Measurements from ENCODE around the gene ATF6.
"Not testable (repeated sequence)": the region's sequence is repeated elsewhere in the genome, so short reads cannot be mapped to it uniquely, and the experiment has no call there.

Gene ATF6

GRCh38 chr1:161733526-161733925 lies 32.6 kb upstream of the ATF6 start:
- no peak for DNase-seq (ENCODE audit: low read depth in 1 of 2, low spot score in 1 of 2)

- DNase-seq (ENCODE audit: low read depth in 1 of 2, low spot score in 1 of 2), result no peak
Observed at GRCh38 chr1:161735837-161736236, 30.3 kb upstream of the ATF6 start.

DNA sequence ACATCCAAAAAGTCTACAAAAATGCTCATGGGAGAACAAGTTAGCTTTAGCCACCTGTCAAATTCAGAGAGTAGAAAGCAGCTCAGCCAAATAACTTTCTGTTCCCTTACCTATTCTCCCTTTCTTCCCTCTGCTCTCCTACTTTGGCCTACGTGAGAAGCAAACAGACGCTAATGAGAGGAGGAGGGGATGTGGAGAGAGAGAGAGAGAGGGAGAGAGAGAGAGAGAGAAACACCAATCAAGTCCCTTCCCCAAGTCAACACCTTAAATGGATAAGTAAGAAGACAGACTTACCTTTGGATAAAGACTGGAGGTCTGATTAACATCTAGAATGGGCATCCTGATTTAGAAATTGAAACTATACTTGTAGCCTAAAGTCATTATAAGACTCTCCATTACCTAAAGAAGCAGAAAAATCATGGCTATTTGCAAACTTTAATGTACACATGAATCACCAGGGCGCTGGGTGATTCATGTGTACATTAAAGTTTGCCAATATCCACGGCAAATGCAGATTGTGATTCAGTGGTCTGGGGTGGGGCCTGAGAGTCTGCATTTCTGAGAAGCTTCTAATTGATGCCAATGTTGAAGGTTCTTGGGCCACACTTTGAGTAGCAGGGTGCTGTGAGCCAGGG lies 29.7 kb upstream of the ATF6 start:
- no peak for DNase-seq (ENCODE audit: low read depth in 1 of 2, low spot score in 1 of 2)

DNA sequence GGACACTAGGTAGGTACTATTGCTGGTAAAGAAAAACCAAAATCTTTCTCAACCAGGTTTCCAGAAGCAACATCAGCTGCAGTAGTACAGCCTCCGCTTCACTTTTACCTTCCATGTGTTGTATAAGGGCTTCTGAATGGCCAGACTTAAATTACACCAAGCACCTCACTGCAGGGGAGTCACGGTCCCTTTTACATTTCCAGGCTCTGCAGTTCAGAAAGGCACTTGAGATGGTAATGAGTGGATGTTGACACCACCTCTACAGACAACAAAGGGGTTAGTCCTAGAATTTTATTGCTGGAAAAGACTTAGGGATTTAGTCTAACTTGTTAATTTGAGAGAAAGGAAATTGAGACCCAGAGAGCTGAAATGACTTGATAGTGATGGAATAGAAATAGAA lies 28.5 kb upstream of the ATF6 start:
- DNase-seq (ENCODE audit: low read depth in 1 of 2, low spot score in 1 of 2), result no peak

- peak in 1 of 2 donors; percentile 19 for DNase-seq (ENCODE audit: low read depth in 1 of 2, low spot score in 1 of 2)
Observed at GRCh38 chr1:161738627-161739287, 27.4 kb upstream of the ATF6 start.

DNA sequence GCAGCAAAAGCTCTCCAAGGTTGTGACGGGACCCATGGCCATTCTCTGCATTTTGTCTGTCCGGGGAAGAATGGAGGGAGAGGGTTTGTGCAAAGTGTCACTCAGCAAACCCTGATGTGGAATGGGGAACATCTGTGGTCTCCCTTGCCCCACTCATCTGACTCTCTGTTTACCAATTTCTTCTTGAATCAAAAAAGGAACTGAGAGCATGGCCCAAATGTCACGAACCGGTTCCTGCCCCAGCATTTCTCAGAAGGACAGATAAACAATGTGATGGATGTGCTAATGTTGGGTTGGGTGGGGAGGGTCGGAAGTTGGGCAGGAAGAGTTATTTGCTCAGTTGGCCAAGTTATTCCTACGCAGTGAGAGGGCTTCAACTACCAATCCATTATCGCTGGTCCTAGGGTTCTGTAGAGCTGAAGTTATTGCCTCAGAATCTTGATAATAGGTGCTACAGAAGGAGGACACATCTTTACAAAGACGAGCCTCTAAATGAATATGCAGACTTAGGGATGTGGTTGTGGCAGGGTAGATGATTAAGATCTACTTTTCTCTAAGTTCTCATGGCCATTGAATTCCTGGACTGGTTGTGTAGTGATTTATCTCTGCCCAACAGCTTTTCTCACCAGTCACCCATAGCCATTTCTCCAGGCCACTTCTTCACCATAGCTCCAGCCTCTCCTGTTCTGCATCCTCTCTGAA lies 26.1 kb upstream of the ATF6 start:
- DNase-seq (ENCODE audit: low read depth in 1 of 2, low spot score in 1 of 2), result no peak

GRCh38 chr1:161740921-161741320 lies 25.2 kb upstream of the ATF6 start:
- DNase-seq (ENCODE audit: low read depth in 1 of 2, low spot score in 1 of 2), result no peak

DNA sequence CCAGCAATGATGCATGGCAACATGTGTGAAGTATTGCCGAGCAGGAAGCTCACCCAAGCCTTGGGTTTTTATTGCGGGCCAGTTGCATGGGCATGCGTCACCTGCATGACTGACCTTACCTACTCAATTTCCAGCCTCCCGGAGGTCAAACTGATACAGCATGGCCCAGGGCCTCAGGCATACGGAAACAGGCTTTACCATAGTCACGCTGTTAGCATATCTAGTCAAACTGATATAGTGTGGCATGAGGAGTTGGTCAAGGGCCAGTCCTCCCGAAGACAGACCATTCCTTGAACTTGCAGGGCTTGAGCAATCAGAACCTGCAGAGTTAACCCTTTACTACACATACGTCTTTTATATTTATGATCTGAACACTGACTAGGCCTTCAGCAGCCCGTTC lies 22.9 kb upstream of the ATF6 start:
- DNase-seq (ENCODE audit: low read depth in 1 of 2, low spot score in 1 of 2), result no peak

DNA sequence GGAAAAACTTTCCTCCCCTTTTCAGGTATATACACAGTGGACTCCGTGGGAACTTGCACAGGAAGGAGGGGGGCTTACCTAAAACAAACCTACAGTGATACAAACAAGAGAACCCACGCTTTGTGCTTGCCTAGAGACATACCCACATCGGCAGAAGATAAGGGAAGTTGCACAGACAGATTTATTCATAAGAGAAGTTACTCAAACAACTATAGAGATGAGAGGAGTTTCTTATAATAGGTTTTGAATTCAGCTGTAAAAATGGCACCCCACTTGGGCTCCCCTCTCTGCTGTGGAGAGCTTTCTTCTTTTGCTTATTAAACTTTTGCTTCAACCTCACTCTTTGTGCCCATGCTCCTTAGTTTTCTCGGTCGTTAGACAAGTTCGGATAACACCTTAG lies 18.3 kb upstream of the ATF6 start:
- no peak for DNase-seq (ENCODE audit: low read depth in 1 of 2, low spot score in 1 of 2)

GRCh38 chr1:161749509-161750407 lies 16.4 kb upstream of the ATF6 start, which contains the start of gene DUSP12:
Gene DUSP12, plus strand, starts transcription at chr1:161749786. Its CDS starts 16 bp downstream, at chr1:161749802.
- DNase-seq (ENCODE audit: low read depth in 1 of 2, low spot score in 1 of 2), result peak; percentile 67 to 69

- peak in 1 of 2 donors; percentile 25 for DNase-seq (ENCODE audit: low read depth in 1 of 2, low spot score in 1 of 2)
Observed at GRCh38 chr1:161763522-161764098, 2.5 kb upstream of the ATF6 start.

- DNase-seq (ENCODE audit: low read depth in 1 of 2, low spot score in 1 of 2), result no peak
Observed at GRCh38 chr1:161768461-161768860, 2.3 kb downstream of the ATF6 start.

GRCh38 chr1:161768986-161769672 lies 3.0 kb downstream of the ATF6 start:
- DNase-seq (ENCODE audit: low read depth in 1 of 2, low spot score in 1 of 2), result no peak

GRCh38 chr1:161769673-161770045 lies 3.5 kb downstream of the ATF6 start:
- DNase-seq (ENCODE audit: low read depth in 1 of 2, low spot score in 1 of 2), result not testable (repeated sequence)

DNA sequence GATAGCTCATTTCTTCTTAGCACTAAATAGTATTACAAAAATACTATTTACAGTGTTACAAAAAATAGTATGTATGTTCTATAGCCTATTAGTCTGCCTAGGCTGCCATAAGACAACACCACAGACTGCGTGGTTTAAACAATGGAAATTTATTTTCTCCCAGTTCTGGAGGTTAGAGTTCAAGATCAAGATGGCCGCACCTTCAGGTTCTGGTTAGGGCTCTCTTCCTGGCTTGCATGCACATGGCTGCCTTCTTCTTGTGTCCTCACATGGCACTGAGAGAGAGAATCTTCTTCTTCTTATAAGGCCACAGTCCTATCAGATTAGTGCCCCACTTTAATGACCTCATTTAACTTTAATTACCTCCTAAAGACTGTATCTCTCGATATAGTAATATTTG lies 4.1 kb downstream of the ATF6 start:
- no peak for DNase-seq (ENCODE audit: low read depth in 1 of 2, low spot score in 1 of 2)

GRCh38 chr1:161771161-161771560 lies 5.0 kb downstream of the ATF6 start:
- DNase-seq (ENCODE audit: low read depth in 1 of 2, low spot score in 1 of 2), result no peak

- DNase-seq (ENCODE audit: low read depth in 1 of 2, low spot score in 1 of 2), result no peak
Observed at GRCh38 chr1:161771973-161772372, 5.9 kb downstream of the ATF6 start.

DNA sequence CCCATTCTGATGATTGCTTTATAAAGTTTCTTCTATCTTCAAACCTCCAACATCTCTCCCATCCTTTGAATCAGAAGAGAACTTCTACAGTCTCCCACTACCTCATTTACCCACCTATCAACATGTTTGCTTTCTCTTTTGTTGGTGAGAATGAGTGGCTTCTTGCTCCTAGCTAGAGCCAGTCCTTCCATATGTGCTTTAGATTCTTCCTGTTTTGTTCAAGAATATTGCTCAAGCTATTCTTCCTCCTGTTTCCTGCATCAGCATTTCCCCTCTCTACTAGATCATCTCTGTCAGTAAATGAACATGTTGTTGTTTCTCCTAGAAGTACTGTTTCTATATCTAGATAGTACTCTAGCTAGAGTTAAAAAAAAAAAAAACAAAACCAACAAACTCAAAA lies 6.3 kb downstream of the ATF6 start:
- DNase-seq (ENCODE audit: low read depth in 1 of 2, low spot score in 1 of 2), result no peak

DNA sequence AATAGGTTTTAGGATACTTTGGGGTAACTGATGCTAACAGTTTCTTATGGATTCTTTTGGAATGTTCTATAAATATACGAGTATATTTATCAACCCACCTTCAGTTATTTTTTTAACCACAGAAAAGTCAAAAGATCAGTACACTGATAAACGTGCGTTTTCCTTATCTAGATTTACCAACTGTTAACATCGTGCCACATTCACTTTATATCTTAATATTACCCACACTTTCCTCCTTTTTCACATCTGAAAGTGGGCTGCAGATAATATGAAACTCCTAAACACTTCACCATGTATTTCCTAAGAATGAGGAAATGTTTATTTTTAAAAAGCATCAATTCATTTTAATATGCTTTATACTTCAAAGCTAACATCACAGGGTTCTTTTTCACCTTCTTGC lies 7.7 kb downstream of the ATF6 start:
- no peak for DNase-seq (ENCODE audit: low read depth in 1 of 2, low spot score in 1 of 2)

- no peak for DNase-seq (ENCODE audit: low read depth in 1 of 2, low spot score in 1 of 2)
Observed at GRCh38 chr1:161777261-161777660, 11.1 kb downstream of the ATF6 start.

Measured in stimulated activated CD4-positive, alpha-beta T cell treated with anti-CD3 and anti-CD28 coated beads, Interleukin-15, amount 100 ng/mL, for 1 hour (primary cell).